GM23338 (cell line): ENCODE measurements around the gene CCDC127.

Source experiments
- CREB1 ChIP-seq: fragments of 250-450 bp; sonication (Bioruptor Pico); IDR thresholded peaks from 2 replicates; pipeline ENCODE4 v1.5.0; 2020; ENCODE audit warnings: low read depth, mild to moderate bottlenecking, moderate library complexity
- CTCF ChIP-seq, 2 experiments: fragments of 200-600 bp in 1 of 2; sonication (generic) in 1 of 2; conservative IDR thresholded peaks; 2 replicates each; pipeline versions ENCODE4 v1.5.1 to v1.6.1; 2016 to 2017; ENCODE audit warnings: antibody characterized with exemption in 2 of 2, low read depth in 2 of 2, mild to moderate bottlenecking in 2 of 2, moderate library complexity in 1 of 2
- EZH2 ChIP-seq: fragments of 200-600 bp; sonication (generic); IDR thresholded peaks from one replicate; pipeline ENCODE4 v1.8.0; 2017; ENCODE audit warnings: antibody characterized with exemption, mild to moderate bottlenecking, low read depth; ENCODE audit not compliant: unreplicated experiment
- EZH2phosphoT487 ChIP-seq: fragments of 200-600 bp; sonication (generic); IDR thresholded peaks from one replicate; pipeline ENCODE4 v1.8.1; 2018; ENCODE audit warnings: antibody characterized with exemption; ENCODE audit not compliant: unreplicated experiment
- NANOG ChIP-seq: IDR thresholded peaks from 2 replicates; pipeline ENCODE4 v1.6.1; 2016; ENCODE audit warnings: antibody characterized with exemption, borderline replicate concordance
- POLR2AphosphoS5 ChIP-seq: IDR thresholded peaks from 2 replicates; pipeline ENCODE4 v1.6.1; 2016; ENCODE audit warnings: antibody characterized with exemption, low read depth
- STAT1 ChIP-seq: IDR thresholded peaks from one replicate; pipeline ENCODE4 v1.6.1; 2016; ENCODE audit warnings: antibody characterized with exemption; ENCODE audit not compliant: unreplicated experiment
- ZNF114 ChIP-seq: fragments of 250-450 bp; sonication (Bioruptor Pico); IDR thresholded peaks from 2 replicates; pipeline ENCODE4 v1.5.0; 2020; ENCODE audit warnings: mild to moderate bottlenecking, moderate library complexity
- ZNF331 ChIP-seq: fragments of 250-450 bp; sonication (Bioruptor Pico); IDR thresholded peaks from 2 replicates; pipeline ENCODE4 v1.5.0; 2020; ENCODE audit warnings: low read depth, mild to moderate bottlenecking, moderate library complexity
- TF ChIP-seq, protein P1 (sequence below): IDR thresholded peaks from one replicate; pipeline ENCODE4 v1.6.1; 2018; ENCODE audit warnings: antibody characterized with exemption; ENCODE audit not compliant: unreplicated experiment
- TF ChIP-seq, protein P2 (sequence below): fragments of 250-450 bp; sonication (Bioruptor Pico); IDR thresholded peaks from 2 replicates; pipeline ENCODE4 v1.5.0; 2020; ENCODE audit warnings: mild to moderate bottlenecking, moderate library complexity
- TF ChIP-seq, protein P3 (sequence below): IDR thresholded peaks from 2 replicates; pipeline ENCODE4 v1.6.1; 2016; ENCODE audit warnings: antibody characterized with exemption

DNA sequence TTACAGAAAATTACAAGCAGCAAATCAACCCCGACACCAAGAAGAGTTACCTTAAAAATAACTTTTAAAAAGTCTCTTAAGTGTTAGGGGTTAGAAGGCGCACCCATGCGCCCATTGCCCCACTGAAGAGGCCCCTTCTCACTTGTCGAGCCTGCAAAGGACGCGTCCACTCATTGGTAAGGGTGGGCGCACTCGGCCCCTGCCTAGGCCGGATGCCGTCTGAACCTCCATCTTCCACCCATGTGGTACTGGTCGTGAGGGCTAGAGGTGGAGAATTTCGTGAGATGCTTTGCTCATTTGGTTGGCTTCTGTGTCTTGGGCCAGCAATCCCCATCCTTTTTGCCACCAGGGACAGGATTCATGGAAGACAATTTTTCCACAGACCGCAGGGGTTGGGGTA is 54.1 kb downstream of the CCDC127 start:
- TF ChIP-seq CTCF (conservative IDR thresholded peaks at IDR 0.05; ENCODE audit: low read depth in 2 of 2) (no peak), EZH2 (no peak), POLR2AphosphoS5 (no peak), ZNF331 (CRISPR knock-in tag) (no peak), EZH2phosphoT487 (no peak), CREB1 (CRISPR knock-in tag) (no peak), NANOG (no peak), STAT1 (no peak), ZNF114 (CRISPR knock-in tag) (no peak)
- TF ChIP-seq, protein P1, sequence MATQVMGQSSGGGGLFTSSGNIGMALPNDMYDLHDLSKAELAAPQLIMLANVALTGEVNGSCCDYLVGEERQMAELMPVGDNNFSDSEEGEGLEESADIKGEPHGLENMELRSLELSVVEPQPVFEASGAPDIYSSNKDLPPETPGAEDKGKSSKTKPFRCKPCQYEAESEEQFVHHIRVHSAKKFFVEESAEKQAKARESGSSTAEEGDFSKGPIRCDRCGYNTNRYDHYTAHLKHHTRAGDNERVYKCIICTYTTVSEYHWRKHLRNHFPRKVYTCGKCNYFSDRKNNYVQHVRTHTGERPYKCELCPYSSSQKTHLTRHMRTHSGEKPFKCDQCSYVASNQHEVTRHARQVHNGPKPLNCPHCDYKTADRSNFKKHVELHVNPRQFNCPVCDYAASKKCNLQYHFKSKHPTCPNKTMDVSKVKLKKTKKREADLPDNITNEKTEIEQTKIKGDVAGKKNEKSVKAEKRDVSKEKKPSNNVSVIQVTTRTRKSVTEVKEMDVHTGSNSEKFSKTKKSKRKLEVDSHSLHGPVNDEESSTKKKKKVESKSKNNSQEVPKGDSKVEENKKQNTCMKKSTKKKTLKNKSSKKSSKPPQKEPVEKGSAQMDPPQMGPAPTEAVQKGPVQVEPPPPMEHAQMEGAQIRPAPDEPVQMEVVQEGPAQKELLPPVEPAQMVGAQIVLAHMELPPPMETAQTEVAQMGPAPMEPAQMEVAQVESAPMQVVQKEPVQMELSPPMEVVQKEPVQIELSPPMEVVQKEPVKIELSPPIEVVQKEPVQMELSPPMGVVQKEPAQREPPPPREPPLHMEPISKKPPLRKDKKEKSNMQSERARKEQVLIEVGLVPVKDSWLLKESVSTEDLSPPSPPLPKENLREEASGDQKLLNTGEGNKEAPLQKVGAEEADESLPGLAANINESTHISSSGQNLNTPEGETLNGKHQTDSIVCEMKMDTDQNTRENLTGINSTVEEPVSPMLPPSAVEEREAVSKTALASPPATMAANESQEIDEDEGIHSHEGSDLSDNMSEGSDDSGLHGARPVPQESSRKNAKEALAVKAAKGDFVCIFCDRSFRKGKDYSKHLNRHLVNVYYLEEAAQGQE = no peak
- TF ChIP-seq, protein P2, sequence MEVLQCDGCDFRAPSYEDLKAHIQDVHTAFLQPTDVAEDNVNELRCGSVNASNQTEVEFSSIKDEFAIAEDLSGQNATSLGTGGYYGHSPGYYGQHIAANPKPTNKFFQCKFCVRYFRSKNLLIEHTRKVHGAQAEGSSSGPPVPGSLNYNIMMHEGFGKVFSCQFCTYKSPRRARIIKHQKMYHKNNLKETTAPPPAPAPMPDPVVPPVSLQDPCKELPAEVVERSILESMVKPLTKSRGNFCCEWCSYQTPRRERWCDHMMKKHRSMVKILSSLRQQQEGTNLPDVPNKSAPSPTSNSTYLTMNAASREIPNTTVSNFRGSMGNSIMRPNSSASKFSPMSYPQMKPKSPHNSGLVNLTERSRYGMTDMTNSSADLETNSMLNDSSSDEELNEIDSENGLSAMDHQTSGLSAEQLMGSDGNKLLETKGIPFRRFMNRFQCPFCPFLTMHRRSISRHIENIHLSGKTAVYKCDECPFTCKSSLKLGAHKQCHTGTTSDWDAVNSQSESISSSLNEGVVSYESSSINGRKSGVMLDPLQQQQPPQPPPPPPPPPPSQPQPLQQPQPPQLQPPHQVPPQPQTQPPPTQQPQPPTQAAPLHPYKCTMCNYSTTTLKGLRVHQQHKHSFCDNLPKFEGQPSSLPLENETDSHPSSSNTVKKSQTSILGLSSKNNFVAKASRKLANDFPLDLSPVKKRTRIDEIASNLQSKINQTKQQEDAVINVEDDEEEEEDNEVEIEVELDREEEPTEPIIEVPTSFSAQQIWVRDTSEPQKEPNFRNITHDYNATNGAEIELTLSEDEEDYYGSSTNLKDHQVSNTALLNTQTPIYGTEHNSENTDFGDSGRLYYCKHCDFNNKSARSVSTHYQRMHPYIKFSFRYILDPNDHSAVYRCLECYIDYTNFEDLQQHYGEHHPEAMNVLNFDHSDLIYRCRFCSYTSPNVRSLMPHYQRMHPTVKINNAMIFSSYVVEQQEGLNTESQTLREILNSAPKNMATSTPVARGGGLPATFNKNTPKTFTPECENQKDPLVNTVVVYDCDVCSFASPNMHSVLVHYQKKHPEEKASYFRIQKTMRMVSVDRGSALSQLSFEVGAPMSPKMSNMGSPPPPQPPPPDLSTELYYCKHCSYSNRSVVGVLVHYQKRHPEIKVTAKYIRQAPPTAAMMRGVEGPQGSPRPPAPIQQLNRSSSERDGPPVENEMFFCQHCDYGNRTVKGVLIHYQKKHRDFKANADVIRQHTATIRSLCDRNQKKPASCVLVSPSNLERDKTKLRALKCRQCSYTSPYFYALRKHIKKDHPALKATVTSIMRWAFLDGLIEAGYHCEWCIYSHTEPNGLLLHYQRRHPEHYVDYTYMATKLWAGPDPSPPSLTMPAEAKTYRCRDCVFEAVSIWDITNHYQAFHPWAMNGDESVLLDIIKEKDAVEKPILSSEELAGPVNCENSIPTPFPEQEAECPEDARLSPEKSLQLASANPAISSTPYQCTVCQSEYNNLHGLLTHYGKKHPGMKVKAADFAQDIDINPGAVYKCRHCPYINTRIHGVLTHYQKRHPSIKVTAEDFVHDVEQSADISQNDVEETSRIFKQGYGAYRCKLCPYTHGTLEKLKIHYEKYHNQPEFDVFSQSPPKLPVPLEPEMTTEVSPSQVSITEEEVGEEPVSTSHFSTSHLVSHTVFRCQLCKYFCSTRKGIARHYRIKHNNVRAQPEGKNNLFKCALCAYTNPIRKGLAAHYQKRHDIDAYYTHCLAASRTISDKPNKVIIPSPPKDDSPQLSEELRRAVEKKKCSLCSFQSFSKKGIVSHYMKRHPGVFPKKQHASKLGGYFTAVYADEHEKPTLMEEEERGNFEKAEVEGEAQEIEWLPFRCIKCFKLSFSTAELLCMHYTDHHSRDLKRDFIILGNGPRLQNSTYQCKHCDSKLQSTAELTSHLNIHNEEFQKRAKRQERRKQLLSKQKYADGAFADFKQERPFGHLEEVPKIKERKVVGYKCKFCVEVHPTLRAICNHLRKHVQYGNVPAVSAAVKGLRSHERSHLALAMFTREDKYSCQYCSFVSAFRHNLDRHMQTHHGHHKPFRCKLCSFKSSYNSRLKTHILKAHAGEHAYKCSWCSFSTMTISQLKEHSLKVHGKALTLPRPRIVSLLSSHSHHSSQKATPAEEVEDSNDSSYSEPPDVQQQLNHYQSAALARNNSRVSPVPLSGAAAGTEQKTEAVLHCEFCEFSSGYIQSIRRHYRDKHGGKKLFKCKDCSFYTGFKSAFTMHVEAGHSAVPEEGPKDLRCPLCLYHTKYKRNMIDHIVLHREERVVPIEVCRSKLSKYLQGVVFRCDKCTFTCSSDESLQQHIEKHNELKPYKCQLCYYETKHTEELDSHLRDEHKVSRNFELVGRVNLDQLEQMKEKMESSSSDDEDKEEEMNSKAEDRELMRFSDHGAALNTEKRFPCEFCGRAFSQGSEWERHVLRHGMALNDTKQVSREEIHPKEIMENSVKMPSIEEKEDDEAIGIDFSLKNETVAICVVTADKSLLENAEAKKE (CRISPR knock-in tag) = no peak
- TF ChIP-seq, protein P3, sequence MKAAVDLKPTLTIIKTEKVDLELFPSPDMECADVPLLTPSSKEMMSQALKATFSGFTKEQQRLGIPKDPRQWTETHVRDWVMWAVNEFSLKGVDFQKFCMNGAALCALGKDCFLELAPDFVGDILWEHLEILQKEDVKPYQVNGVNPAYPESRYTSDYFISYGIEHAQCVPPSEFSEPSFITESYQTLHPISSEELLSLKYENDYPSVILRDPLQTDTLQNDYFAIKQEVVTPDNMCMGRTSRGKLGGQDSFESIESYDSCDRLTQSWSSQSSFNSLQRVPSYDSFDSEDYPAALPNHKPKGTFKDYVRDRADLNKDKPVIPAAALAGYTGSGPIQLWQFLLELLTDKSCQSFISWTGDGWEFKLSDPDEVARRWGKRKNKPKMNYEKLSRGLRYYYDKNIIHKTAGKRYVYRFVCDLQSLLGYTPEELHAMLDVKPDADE = no peak
